NCI-H748 (cell line): ENCODE results near the gene C6orf163.

ENCODE experiments used
- DNase-seq: peaks from one replicate; lab custom pipeline; 2025; ENCODE audit not compliant: unreplicated experiment; lab: John Stamatoyannopoulos, UW

The C6orf163 gene

GRCh38 chr6:87356181-87356580 lies 11.6 kb downstream of the C6orf163 start:
- DNase-seq = no peak

GRCh38 chr6:87357479-87358196 lies 13.0 kb downstream of the C6orf163 start:
- DNase-seq = no peak

- DNase-seq = no peak
Observed at GRCh38 chr6:87364602-87365252, 20.1 kb downstream of the C6orf163 start.

GRCh38 chr6:87366072-87366827 lies 21.6 kb downstream of the C6orf163 start:
- DNase-seq = no peak

- no peak for DNase-seq
Observed at GRCh38 chr6:87366899-87367298, 22.3 kb downstream of the C6orf163 start.

- no peak for DNase-seq
Observed at GRCh38 chr6:87373377-87373776, 28.8 kb downstream of the C6orf163 start.

- DNase-seq = no peak
Observed at GRCh38 chr6:87375315-87375714, 30.7 kb downstream of the C6orf163 start.

GRCh38 chr6:87376643-87377042 lies 32.0 kb downstream of the C6orf163 start:
- no peak for DNase-seq

GRCh38 chr6:87378947-87379346 lies 34.3 kb downstream of the C6orf163 start:
- DNase-seq = no peak

- peak; percentile 4 for DNase-seq
Observed at GRCh38 chr6:87382861-87383260, 38.2 kb downstream of the C6orf163 start.

GRCh38 chr6:87384038-87384437 lies 39.4 kb downstream of the C6orf163 start:
- no peak for DNase-seq

- DNase-seq = no peak
Observed at GRCh38 chr6:87384449-87384848, 39.8 kb downstream of the C6orf163 start.

- DNase-seq = peak; percentile 63
Observed at GRCh38 chr6:87391334-87391733, 46.7 kb downstream of the C6orf163 start.

- peak; percentile 82 for DNase-seq
Observed at GRCh38 chr6:87393026-87393622, 48.5 kb downstream of the C6orf163 start.

GRCh38 chr6:87395431-87395830 lies 50.8 kb downstream of the C6orf163 start:
- no peak for DNase-seq

- DNase-seq = peak; percentile 53
Observed at GRCh38 chr6:87396595-87397392, 52.2 kb downstream of the C6orf163 start.

GRCh38 chr6:87397656-87398055 lies 53.0 kb downstream of the C6orf163 start:
- no peak for DNase-seq

GRCh38 chr6:87401832-87402231 lies 57.2 kb downstream of the C6orf163 start:
- DNase-seq = no peak

GRCh38 chr6:87407561-87407900 lies 62.9 kb downstream of the C6orf163 start:
- DNase-seq = peak; percentile 71

GRCh38 chr6:87407901-87408720 lies 63.5 kb downstream of the C6orf163 start, which contains the start of gene CFAP206:
Gene CFAP206 (plus strand): TSS chr6:87407972. CDS start chr6:87409840, 1,868 bp downstream.
- DNase-seq = peak; percentile 87
